Measurements from ENCODE around the gene TPI1. TPM values are rescaled to one million over a fixed set of nuclear protein-coding genes. Genes with fewer than 3 reads are reported as not detected.

Gene TPI1
- total and polyA plus RNA-seq, 2 of the 8 experiments (the other 6 are each of a cell fraction or from before 2014, with no cell fraction given): 910 to 3,018 TPM

- TF ChIP-seq USF2 (IDR thresholded peaks at IDR 0.05; ENCODE audit: low read length): no peak
- TF ChIP-seq RBBP5 (IDR thresholded peaks at IDR 0.05; ENCODE audit: borderline replicate concordance, low read depth, low read length): no peak
- no peak for TF ChIP-seq SIRT6 (IDR thresholded peaks at IDR 0.05; ENCODE audit: low read length)
- TF ChIP-seq POLR2A (IDR thresholded peaks at IDR 0.05; ENCODE audit: control extremely low read depth in 1 of 2, low read depth in 2 of 2, low read length in 2 of 2): no peak
- TF ChIP-seq CHD2 (IDR thresholded peaks at IDR 0.05; ENCODE audit: low read length): no peak
- TF ChIP-seq CHD7 (IDR thresholded peaks at IDR 0.05; ENCODE audit: insufficient replicate concordance, low read length): no peak
Measured at GRCh38 chr12:6838854-6839253, 28.5 kb upstream of the TPI1 start (continued).

All from H1 (cell line).